SH-SY5Y (cell line): Measurements from ENCODE around the gene DMBX1.

Experiments used
- GATA2 ChIP-seq: IDR thresholded peaks from 2 replicates; pipeline ENCODE4 v1.6.1; 2011; ENCODE audit warnings: mild to moderate bottlenecking, low read depth, low read length
- GATA3 ChIP-seq: IDR thresholded peaks from 2 replicates; pipeline ENCODE4 v1.6.1; 2011; ENCODE audit warnings: low read depth, mild to moderate bottlenecking, low read length, moderate library complexity

DNA sequence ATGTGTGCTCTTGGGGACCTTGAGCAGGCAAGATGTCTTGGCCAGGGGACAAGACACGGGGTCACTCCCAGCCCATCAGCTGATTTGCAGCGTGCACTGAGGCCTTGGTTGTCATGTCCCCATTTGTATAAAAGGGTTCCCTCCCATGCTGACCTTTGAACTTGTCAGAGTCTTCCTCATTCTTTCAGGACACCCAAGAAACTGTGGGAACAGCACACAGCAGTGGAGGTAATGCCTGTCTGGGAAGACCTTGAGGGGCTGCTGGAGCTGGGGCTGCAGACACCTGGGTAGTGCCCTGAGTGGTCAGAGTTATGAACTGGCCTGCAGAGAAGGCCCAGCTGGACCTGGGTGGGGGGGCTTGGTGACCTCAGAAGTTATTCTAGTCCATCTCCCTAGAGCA, 49.2 kb upstream of the DMBX1 start:
- TF ChIP-seq GATA2 (no peak), GATA3 (no peak)
